HEK293 (cell line): ENCODE measurements around the gene NYNRIN.

Experiments used
- CTCF ChIA-PET: fragments of 350-600 bp; formaldehyde crosslinking; extraction: SDS; loops from one replicate; lab custom pipeline; 2021; ENCODE audit warnings: antibody characterized with exemption; lab: Yijun Ruan, JAX
- POLR2A ChIA-PET: fragments of 300-600 bp; formaldehyde crosslinking; extraction: SDS; loops from one replicate; lab custom pipeline; 2020; ENCODE audit warnings: antibody characterized with exemption, inconsistent platforms; lab: Yijun Ruan, JAX
- H3K27ac ChIP-seq: fragments of 200-500 bp; sonication (Bioruptor generic); 2 replicates; pipeline ENCODE4 v1.5.1; 2014; ENCODE audit warnings: low read depth, low read length, control low read depth, inconsistent platforms; ENCODE audit errors: extremely low read depth
- H3K36me3 ChIP-seq, 2 experiments: fragments of 200-500 bp in 1 of 2; sonication (Bioruptor generic) in 1 of 2; 1 replicate in 1 of 2; 2 replicates in 1 of 2; pipeline ENCODE4 v1.5.1; 2014 to 2017; ENCODE audit warnings: inconsistent platforms in 2 of 2, low read length in 2 of 2; ENCODE audit not compliant: control insufficient read depth in 2 of 2, insufficient read depth in 1 of 2
- H3K4me1 ChIP-seq: fragments of 200-500 bp; sonication (Bioruptor generic); 2 replicates; pipeline ENCODE4 v1.5.1; 2014; ENCODE audit warnings: mild to moderate bottlenecking, low read length, inconsistent platforms; ENCODE audit not compliant: control insufficient read depth, insufficient read depth
- H3K4me3 ChIP-seq: 2 replicates; pipeline ENCODE4 v1.5.1; 2011; ENCODE audit warnings: low read depth, mild to moderate bottlenecking, control low read depth, low read length, moderate library complexity
- H3K9me3 ChIP-seq: fragments of 200-500 bp; sonication (Bioruptor generic); 2 replicates; pipeline ENCODE4 v1.5.1; 2014; ENCODE audit warnings: low read depth, low read length, inconsistent platforms; ENCODE audit not compliant: control insufficient read depth, insufficient read depth
- IKZF3 ChIP-seq: fragments of 450-650 bp; IDR thresholded peaks from 2 replicates; pipeline ENCODE4 v1.5.0; 2018; ENCODE audit warnings: missing biosample characterization, mild to moderate bottlenecking, missing genetic modification characterization, moderate library complexity
- KLF10 ChIP-seq: fragments of 450-650 bp; IDR thresholded peaks from 2 replicates; pipeline ENCODE4 v1.5.1; 2018; ENCODE audit warnings: missing biosample characterization, mild to moderate bottlenecking, missing genetic modification characterization
- OVOL3 ChIP-seq: fragments of 450-650 bp; formaldehyde crosslinking; IDR thresholded peaks from 2 replicates; pipeline ENCODE4 v1.5.1; 2016; ENCODE audit warnings: missing biosample characterization, missing genetic modification characterization
- PATZ1 ChIP-seq: fragments of 450-650 bp; formaldehyde crosslinking; IDR thresholded peaks from 2 replicates; pipeline ENCODE4 v1.5.1; 2016; ENCODE audit warnings: missing biosample characterization, missing genetic modification characterization
- ZFP41 ChIP-seq: fragments of 450-650 bp; formaldehyde crosslinking; IDR thresholded peaks from 2 replicates; pipeline ENCODE4 v1.5.1; 2016; ENCODE audit warnings: missing biosample characterization, missing genetic modification characterization, borderline replicate concordance
- ZIC2 ChIP-seq: fragments of 450-650 bp; formaldehyde crosslinking; IDR thresholded peaks from 2 replicates; pipeline ENCODE4 v1.5.1; 2016; ENCODE audit warnings: missing biosample characterization, missing genetic modification characterization
- ZNF121 ChIP-seq: fragments of 450-650 bp; formaldehyde crosslinking; IDR thresholded peaks from 2 replicates; pipeline ENCODE4 v1.5.1; 2016; ENCODE audit warnings: missing biosample characterization, missing genetic modification characterization
- ZNF311 ChIP-seq: fragments of 450-650 bp; formaldehyde crosslinking; IDR thresholded peaks from 2 replicates; pipeline ENCODE4 v1.5.1; 2017; ENCODE audit warnings: missing biosample characterization, missing genetic modification characterization, borderline replicate concordance
- ZNF335 ChIP-seq: fragments of 450-650 bp; formaldehyde crosslinking; conservative IDR thresholded peaks from 2 replicates; pipeline ENCODE4 v1.5.1; 2016; ENCODE audit warnings: missing biosample characterization, missing genetic modification characterization
- ZNF449 ChIP-seq: fragments of 450-650 bp; formaldehyde crosslinking; IDR thresholded peaks from 2 replicates; pipeline ENCODE4 v1.5.1; 2017; ENCODE audit warnings: missing biosample characterization, mild to moderate bottlenecking, missing genetic modification characterization, moderate library complexity
- ZNF600 ChIP-seq: fragments of 450-650 bp; formaldehyde crosslinking; IDR thresholded peaks from 2 replicates; pipeline ENCODE4 v1.5.1; 2016; ENCODE audit warnings: missing biosample characterization, missing genetic modification characterization
- ZNF701 ChIP-seq: fragments of 450-650 bp; formaldehyde crosslinking; IDR thresholded peaks from 2 replicates; pipeline ENCODE4 v1.5.1; 2016; ENCODE audit warnings: missing biosample characterization, missing genetic modification characterization
- ZSCAN4 ChIP-seq: fragments of 450-650 bp; formaldehyde crosslinking; IDR thresholded peaks from 2 replicates; pipeline ENCODE4 v1.5.1; 2017; ENCODE audit warnings: missing biosample characterization, missing genetic modification characterization

Gene NYNRIN

GRCh38 chr14:24403294-24403998, 4.6 kb downstream of the NYNRIN start (continued):
- TF ChIP-seq PATZ1 (tag by site-specific recombination): no peak
- no peak for TF ChIP-seq KLF10
- TF ChIP-seq, all 188 proteins: peak for 0

- CTCF ChIA-PET: interaction anchor here (0.5 to 2.4 kb wide), 7 partner anchors 9 to 97 kb away, joined by 3 to 11 read pairs (median 6); partner anchors contain the start of gene CIDEB
- H3K36me3 ChIP-seq: peaks cover 0 to 29% of the 10 kb centered on the region in 2 experiments; a peak in 1 of 3 replicates
- no peak overlapping the region for H3K27ac ChIP-seq
- H3K9me3 ChIP-seq: no peaks in the 10 kb centered on the region
- H3K4me1 ChIP-seq: peaks cover 6% of the 10 kb centered on the region; the same call in 1 of the 2 replicates
- POLR2A ChIA-PET: no interaction called here
- TF ChIP-seq ZNF121 (no peak), ZIC2 (tag by site-specific recombination) (no peak), ZSCAN4 (tag by site-specific recombination) (peak; percentile 75), ZNF449 (tag by site-specific recombination) (peak; percentile 63)
- H3K4me3 ChIP-seq: no peak overlapping the region
Observed at GRCh38 chr14:24404814-24405213, 6.0 kb downstream of the NYNRIN start.

- H3K4me1 ChIP-seq: no peaks in the 10 kb centered on the region; the same call in 1 of the 2 replicates
- H3K36me3 ChIP-seq: peaks cover 0 to 45% of the 10 kb centered on the region in 2 experiments; a peak in 1 of 3 replicates
- ChIA-PET CTCF (interaction anchor here (0.6 to 1.6 kb wide), 6 partner anchors 26 to 296 kb away, joined by 3 to 9 read pairs (median 5); no protein-coding TSS in a partner anchor), POLR2A (interaction anchor here (0.8 to 1.5 kb wide), 2 partner anchors 24 to 25 kb away, joined by 3 to 5 read pairs; partner anchors contain the start of gene KHNYN)
- no peaks in the 10 kb centered on the region for H3K9me3 ChIP-seq
- no peak overlapping the region for H3K4me3 ChIP-seq
- no peak overlapping the region for H3K27ac ChIP-seq
- TF ChIP-seq ZNF600 (no peak), ZNF335 (tag by site-specific recombination) (no peak), OVOL3 (tag by site-specific recombination) (no peak), IKZF3 (tag by site-specific recombination) (no peak), ZNF701 (tag by site-specific recombination) (no peak), ZNF311 (tag by site-specific recombination) (no peak), ZFP41 (no peak)
Observed at GRCh38 chr14:24406416-24406815, 7.6 kb downstream of the NYNRIN start.
